Glomerular endothelial cell (primary cell): ENCODE data around the gene TPRA1. TPM values are rescaled to one million over a fixed set of nuclear protein-coding genes. Genes with fewer than 3 reads are reported as not detected.

Experiments
- DNase-seq: peaks from one replicate; pipeline ENCODE4 v3.0.0-alpha.2; 2011; ENCODE audit warnings: low read depth, low spot score; ENCODE audit errors: extremely low read depth
- total RNA-seq: library from RNA; depleted of rRNA; stranded (reverse); fragments of >200 nt; gene quantifications from 2 replicates; pipeline ENCODE4 v1.2.3, GENCODE V29; 2015

Gene TPRA1
- total RNA-seq, 1 donor from 2014 or later = 59.3 TPM

DNA sequence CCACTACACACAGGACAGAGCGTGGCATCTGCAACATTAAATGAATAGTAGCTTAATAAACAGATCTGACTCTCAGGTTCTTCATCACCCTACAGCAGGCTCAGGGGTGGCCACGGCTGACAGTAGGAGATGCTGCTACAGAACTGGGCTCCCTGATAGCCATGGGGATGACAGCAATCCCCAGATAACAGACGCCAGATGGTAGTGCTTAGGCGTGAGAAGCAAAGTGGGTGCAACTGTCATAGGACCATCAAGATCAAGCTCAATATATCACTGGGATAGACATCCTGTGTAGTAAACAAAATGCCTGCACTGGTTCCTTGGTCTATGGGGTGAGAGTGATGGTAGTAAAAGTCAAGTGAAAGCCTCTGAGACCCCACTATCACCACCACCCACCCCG, 2.6 kb upstream of the TPRA1 start:
- DNase-seq = no peak

DNA sequence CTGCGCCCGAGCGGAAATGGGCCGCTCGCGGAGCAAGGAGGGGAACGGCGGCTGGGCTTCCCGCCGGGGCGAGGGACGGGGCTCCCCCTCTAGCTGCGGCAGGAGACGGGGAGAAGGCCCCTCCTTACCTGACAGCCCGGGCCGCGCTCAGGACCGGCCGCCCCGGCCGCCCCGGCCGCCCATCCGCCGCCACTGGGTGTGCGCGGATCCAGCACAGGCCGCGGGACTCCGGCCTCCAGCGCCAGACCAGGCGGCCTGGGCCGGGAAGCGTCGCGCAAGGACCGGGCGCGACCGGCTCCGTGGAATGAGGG, 296 bp downstream of the TPRA1 start:
- DNase-seq = no peak

DNA sequence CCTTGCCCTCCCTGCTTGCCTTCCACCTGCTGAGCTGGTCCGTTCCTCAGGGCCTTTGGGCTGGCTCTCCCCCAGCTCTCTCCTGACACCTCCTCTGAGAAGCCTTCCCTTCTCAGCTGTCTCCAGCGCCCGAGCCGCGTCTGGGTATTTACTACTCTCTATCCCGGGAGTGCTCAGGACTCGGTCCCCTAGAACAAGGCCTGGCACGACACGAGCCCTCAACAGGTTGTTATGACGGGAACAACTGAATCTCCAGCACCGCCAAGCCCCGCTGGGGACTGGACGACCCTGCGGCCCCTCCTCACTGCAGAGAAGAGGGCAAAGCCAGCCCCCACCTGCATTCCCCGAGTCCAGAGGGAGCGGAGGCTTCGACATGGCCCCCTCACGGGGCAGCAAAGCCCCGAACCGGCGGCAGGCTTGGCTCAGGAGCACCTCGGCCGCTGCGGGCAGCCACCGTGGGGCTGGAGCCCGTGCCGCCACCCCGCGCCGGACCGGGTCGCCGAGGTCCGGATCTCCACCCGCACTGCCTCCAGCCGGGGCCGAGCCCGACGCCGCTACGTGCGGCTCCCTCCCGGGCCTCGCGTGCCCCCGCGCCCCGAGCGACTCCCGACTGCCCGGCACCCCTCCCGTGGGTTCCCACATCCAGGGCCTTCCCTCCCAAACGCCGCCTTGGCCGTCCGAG, 792 bp downstream of the TPRA1 start:
- no peak for DNase-seq

DNA sequence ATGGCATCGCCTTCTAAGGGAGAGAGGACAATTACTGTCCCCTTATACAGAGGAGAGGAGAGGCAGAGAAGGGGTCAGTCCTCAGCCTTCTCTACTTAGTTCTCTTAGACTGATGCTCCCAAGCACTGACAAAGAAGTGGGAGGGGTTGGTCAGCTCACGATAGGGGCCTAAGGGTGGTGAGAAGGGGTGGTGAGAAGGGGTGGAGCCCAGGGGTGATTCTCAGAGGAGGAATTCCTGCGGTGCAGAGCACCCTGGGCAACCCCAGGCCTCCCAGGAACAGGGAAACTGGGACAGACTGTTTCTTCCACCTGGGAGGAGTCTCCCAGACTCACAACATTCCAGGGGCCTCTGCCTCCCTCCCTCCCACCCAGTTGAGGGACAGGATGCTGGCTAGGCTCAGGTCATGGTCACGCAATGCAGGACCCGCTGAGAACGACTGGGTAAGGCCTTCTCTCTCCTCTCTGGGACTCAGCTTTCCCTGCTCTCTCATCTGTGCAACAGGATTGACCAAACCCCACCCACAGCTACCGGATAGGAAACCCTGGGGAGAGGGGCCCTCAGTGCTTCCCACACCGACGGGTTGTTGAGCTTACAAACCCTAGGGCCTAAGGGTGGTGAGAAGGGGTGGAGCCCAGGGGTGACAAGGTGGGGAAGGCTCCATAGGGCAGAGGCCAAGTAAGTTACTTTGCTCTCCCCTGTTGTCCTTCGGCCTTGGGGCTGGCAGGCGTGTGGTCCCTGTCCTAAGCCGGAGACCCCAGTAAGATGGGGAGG, 1.5 kb downstream of the TPRA1 start:
- DNase-seq = no peak

DNA sequence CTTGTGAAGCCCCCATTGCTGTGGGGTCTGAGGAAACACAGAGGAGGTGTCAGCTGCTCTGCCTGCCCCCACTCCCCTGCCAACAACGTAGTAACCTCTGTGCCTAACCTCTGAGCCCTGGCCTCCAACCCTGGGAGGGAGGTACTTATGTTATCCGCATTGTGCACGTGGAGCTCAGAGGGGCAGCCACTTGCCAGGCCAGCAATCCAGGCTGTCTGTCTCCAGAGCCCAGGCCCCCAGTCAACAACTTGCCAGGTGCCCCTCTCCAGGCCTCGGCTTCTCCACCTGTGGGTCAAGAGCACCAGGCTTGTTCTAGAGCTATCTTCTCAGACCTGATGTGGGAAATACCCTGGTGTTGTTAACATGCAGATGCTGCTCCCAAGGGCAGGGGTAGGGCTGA, 2.7 kb downstream of the TPRA1 start:
- no peak for DNase-seq

DNA sequence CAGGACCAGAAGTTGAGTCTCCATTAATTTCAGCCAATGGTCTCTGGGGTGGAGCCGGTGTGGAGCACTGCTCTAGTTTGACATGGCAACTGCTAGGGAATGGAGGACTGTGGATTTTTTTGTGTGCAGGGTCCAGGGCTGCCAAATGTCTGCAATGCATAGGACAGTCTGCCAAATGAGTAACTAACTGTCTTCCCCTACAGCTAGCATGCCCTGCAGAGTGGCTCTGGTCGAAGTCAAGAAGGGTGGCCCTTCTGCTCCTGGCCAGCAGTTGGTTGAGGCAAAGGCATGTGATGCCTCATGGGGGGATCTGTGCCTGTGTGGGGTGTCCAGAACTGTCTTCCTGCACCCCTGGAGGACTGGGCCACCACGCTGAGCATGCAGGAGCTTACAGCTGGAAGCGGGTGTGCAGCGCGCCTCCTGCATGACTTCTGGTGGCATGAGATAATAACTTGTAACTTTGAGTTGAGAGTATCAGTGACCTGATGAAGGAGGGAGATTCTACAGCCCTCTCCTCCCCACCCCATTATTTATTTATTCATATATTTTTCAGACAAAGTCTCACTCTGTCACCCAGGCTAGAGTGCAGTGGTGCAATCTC, 4.6 kb downstream of the TPRA1 start:
- no peak for DNase-seq

DNA sequence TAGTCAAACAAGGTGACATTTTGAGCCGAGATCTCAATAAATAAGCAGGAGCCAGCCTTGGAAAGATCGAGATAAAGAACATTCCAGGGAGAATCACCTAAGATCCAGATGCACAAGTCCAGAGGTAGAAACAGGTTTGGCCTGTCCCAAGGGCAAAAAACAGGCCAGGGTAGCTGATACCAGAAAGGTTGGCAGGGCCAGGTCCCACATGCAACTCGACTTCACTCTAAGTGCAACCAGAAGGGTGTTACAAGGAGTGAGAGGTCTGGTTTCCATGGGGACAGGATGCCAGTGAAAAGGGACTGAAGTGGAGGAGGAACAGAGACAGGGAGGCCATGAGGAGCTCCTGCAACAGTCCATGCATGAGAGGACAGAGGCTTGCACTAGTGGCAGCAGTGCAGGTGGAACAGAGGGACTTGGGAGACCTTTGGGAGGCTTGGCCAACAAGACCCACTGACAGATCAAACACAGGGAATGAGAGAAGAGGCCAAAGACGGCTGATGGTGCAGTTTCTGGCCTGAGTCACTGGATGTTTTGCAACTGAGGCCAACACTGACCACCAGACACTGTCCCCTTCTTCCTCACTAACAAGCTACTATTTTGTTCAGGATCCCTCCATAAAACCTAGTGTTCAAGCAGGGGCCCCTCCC, 5.2 kb downstream of the TPRA1 start:
- no peak for DNase-seq

DNA sequence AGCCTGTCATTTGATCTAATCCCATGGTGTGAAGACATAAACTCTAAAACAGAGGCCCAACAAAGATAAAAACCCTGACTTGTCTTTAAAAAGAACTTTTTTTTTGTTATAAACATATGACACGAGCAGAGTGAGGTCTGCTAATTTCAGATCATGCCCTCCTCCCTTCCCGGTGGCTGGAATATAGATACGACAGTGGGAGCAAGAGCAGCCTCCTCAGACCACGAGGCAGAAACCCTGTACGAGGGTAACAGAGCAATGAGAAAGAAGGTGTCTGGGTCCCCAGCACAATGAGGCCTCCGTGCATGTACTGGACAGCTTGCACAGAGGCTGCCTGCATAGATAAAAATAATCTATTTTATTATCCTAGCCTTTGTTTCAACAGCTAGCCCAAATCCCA, 5.8 kb downstream of the TPRA1 start:
- DNase-seq = no peak

DNA sequence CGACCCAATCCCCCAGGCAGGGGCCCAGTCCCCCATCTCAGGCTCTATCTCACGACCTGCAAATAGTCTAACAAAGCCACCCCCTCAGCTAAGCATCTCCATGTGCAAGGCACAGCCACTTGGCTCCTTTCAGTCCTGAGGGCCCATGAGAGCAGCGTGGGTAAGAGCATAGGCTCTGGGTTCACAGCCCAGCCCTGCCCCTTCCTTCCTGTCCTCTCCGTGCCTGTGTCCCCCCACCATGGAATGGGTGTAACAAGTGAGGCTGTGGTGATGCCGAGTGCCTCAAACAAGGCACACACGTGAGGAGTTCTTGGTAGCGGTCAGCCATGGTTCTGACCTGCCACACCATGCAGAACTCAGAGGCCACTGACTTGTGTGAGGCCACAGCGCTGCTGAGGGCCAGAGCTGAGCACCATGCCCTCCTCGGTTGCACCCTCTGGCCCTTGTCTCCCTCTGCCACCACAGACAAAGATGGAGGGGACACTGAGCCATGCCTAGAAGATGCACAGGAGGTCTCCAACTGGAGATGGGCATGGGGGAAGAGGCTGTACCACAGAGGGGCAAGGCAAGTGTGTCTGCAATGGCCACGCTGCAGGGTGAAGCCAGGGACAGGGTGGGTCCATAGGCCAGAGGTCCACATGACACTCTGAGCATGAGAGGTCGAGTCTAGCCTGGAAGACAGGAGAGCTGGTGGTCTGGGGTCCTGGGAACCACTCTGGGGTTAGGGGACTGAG, 10.0 kb downstream of the TPRA1 start:
- no peak for DNase-seq

DNA sequence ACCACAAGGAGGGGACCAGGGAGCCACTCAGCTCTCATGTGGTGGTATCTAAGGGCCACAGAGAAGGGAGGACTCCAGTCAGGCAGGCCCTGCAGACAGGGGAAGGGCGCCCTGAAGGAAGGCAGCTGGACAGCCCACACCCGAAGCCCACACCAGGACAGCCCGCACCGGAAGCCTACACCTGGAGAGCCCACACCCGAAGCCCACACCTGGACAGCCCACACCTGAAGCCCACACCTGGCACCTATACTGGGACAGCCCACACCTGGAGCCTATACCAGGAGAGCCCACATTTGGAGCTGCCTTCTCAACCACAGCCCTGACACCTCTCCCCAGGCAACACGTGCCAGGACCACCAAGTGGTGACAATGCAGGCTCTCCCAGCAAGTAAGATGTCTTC, 11.7 kb downstream of the TPRA1 start:
- DNase-seq = no peak

DNA sequence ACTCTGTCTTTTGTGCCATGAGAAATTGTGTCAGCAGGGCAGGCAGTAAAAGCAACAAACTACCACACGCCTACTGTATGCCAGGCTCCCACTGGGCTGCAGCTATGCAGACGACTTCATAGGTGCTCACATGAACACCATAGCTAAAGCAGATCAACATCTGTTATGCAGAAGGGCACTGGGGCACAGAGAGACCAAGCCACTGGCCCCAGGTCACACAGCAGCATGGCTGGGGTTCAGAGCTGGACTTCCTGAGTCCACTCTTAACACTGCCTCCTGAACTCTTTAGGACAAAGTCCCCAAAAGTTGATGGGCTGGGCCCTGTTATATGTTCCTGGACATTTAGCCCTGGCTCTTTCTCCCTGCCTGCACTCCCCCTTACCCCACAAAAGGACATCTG, 12.4 kb downstream of the TPRA1 start:
- DNase-seq = no peak

DNA sequence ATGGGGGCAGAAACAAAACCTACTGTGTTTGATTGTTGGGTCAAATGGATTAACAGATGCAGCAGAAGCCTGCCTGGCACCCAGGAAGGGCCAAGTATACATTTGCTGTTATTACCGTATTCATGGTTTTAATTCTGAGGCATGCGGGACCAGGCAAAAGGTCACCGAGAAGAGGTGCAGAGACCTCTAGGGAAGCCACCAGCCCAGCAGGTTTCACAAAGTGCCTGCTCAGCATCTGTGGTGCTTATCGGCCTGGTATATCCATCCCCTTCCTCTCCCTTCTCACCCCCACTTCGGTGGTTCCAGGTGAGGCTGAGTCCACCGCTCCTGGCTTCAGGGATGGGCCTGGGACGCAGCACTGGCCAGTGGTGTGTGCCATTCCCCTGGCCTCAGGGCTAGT, 13.1 kb downstream of the TPRA1 start:
- no peak for DNase-seq

DNA sequence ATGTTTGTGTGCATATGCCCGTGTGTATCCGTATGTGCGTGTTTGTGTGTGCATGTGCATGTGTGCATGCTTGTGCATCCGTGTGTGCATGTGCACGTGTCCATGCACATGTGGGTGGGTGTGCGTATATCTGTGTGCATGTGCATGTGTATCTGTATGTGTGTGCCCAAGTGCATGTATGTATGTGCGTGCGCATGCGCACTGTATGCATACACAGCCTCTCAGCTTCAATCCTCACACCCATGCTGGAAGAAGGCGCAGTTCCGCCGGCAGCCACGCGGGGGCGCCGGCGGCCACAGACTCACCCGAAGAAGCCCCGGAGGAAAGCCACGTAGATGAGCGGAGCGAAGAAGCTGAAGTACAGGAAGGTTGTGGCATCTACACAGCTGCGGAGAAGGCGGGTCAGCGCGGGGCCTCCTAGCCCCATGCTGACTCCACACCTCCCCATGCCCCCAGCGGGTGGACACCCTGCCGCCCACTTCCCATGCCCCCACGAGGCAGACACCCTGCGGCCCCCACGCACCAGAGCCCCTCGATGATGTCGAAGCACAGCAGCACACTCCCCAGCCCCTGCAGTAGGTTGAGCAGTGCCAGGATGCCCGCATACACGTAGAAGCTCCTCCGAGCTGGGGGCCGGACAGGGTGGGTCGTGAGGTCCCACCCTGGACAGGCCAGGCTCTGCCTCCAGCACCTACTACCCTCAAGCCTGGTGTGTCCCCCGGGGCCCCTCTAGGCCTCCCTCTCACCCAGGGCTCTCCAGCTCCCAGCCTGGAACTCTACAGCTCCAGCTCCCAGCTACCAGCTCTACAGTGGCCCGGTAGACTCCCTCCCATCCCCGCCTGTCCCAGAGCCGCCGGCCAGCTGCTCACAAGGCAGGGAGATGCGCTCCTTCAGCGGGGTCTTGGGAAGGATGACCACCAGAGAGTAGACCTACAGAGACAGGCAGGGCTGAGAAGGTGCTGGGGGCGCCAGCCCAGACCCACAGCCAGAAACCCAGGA, 15.4 kb downstream of the TPRA1 start:
- peak; percentile 34 for DNase-seq

DNA sequence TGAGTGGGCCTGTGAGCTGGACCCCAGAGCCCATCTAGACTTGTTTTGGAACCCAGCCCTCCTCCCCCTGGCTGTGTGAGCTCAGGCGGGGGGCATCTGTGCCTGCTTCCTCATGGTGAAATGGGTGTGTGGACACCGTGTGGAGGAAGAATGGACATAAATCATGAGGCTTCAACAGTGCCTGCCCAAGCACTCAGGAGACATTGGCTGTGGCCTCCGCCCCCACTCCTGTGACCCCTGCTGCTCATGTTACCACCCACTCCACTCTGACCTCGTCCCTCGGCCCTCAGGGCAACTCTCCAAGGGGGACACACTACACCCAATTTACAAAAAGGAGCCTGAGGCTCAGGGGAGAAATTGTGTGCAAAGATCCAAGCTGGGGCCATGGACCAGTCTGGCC, 16.6 kb downstream of the TPRA1 start:
- DNase-seq = no peak

DNA sequence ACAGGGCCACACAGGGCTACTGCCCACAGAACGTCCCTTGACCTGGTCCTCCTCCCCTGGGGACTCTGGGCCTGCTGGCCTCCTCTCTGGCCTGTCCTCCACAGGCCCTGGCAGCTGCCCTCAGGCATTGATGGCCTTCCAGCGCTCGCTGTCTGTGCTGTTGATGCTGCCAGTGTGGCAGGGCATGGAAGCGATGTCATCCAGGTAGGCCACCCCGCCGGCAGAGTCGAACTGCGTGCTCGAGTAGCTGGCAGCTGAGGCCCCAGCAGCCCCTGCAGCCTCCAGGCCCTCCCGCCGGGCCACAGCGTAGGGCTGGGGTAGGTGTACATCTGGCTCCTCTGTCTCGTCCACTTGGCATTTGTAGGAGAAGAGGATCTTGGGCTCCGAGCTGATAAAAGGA, 17.1 kb downstream of the TPRA1 start:
- no peak for DNase-seq

DNA sequence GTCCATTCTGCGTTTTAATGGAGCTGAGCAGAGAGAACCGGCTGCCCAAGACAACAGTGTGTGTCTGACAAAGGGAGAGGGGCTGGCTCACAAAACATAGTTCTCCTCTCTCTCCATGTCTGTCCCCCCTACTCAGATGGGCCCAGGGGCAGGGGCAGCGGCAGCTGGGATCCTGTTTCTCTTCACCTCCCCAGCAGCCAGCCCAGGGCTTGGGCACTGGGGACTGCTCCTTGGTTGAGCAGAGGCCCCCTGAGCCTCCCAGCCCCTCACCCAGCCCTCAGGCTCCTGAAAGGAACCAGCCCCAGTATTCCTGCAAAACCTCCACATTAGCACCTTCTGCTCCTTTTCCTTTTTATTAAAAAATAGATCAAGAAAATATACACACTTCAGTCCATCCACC, 17.8 kb downstream of the TPRA1 start:
- DNase-seq = no peak

DNA sequence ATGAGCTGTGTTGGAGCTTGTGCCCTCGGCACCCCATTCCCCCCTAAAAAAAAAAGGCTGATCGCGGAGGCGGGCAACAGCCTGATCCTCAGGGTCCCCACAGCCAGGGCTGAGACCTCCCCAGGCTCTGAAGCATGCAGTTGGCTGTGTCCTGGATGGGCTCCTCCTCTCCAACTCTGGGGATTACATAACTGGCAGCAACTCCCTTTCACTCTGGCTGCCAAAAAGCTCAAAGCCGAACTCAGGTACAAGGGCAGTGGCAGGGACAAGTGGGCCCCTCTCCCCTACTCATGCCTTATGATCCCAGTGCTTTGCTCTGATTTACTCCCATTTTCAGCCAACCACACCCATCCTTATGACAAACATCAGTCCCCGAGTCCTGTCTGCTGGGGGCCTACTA, 18.3 kb downstream of the TPRA1 start:
- DNase-seq = no peak

DNA sequence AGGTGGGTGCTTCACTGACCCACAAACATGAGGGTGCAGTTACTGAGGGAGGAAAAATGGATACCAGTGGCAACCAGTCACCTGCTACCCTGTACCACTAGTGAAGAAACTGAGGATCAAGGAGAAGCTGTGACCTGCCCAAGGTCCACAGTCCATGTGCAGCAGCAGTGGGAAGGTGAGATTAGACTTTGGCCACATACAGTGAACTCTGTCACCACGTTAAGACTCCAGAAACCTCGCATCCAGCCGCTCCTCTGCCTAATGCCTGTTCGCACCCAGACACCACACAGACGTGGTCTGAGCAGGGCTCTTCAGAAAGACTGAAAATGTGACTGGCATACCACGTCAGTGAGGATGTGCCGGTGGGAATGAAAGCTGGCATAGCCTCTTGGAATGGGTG, 20.0 kb downstream of the TPRA1 start:
- no peak for DNase-seq

DNA sequence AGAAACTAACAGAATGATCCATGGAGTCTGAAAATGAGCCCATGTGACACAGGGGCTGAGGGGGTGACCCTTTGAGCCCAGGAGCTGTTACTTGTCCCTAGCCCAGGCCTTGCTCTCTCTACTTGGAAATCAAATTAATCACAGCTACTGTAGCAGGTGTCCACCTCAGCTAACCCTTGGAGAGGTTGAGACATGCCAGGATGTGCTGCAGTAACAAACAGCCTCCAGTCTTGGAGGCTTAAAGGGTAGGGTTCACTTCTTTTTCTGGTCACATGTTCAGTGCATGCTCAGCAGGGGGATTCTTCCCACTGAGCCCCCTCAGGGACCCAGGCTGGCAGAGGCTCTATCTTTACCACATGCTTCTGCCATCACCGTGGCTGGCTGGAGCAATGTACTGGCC, 21.4 kb downstream of the TPRA1 start:
- no peak for DNase-seq

DNA sequence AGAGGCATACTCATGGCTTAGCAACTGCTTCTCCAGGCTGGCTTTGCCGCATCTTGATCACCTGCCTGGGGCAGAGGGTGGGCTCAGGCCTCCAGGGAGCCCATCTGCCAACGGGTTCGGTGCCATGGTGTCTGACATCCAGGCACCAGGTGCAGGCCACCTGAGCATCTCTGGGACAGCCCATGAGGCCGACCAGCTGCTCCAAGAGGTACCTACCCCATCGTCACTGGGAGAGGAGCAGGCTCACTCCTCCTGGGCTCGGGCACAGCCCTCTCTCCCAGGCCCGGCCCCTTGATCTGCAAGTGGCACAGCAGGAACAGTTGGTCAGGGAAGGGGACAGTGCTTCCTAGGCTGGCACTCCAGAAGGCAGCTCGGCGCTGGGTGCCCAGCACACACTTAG, 21.9 kb downstream of the TPRA1 start:
- DNase-seq = no peak
